ENCODE measurements around the gene ZNF655.
"Not testable (repeated sequence)": the region's sequence is repeated elsewhere in the genome, so short reads cannot be mapped to it uniquely, and the experiment has no call there.

DNA sequence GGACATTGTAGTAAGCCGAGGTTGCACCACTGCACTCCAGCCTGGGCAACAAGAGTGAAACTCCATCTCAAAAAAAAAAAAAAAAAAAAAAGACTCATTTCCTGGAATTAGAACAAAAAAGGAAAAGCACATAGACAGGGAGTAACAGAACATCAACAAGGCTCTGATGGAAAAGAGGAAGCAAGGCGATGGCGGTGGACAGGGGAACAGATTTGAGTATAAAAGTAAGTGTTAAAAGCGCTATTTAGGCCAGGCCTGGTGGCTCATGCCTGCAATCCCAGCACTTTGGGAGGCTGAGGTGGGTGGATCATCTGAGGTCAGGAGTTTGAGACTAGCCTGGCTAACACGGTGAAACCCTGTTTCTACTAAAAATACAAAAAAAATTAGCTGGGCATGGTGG lies 13.1 kb upstream of the ZNF655 start:
- not testable (repeated sequence) for TF ChIP-seq CTCF (IDR thresholded peaks at IDR 0.05); ZFX (IDR thresholded peaks at IDR 0.05; ENCODE audit: borderline replicate concordance)

Data from 22Rv1 (cell line).